Upper lobe of right lung (tissue), 1 donor: ENCODE measurements around the gene RPS25. TPM values are rescaled to one million over a fixed set of nuclear protein-coding genes. Genes with fewer than 3 reads are reported as not detected.

ENCODE experiments used
- ATAC-seq: fragments of 200-7000 bp; cut with Tn5 transposase; one replicate; pipeline ENCODE4 v1.9.1; 2020; ENCODE audit warnings: mild to moderate bottlenecking, moderate library complexity
- DNase-seq: peaks from one replicate; pipeline ENCODE4 v3.0.0-alpha.2; 2020
- H3K27ac ChIP-seq: fragments of 200-600 bp; one replicate; pipeline ENCODE4 v1.8.0; 2022
- H3K27me3 ChIP-seq: fragments of 200-600 bp; one replicate; pipeline ENCODE4 v1.8.0; 2022; ENCODE audit warnings: mild to moderate bottlenecking
- H3K36me3 ChIP-seq: fragments of 200-600 bp; one replicate; pipeline ENCODE4 v1.8.0; 2022
- H3K4me1 ChIP-seq: fragments of 200-600 bp; one replicate; pipeline ENCODE4 v1.8.0; 2022
- H3K4me3 ChIP-seq: fragments of 200-600 bp; one replicate; pipeline ENCODE4 v1.8.0; 2022; ENCODE audit warnings: mild to moderate bottlenecking
- H3K9me3 ChIP-seq: fragments of 200-600 bp; one replicate; pipeline ENCODE4 v1.8.0; 2022
- intact Hi-C: fragments of 100-400 bp; cut with DNase I; formaldehyde crosslinking; loops from one replicate; pipeline ENCODE4 v1.11.0; 2022
- total RNA-seq: library from RNA; stranded (reverse); fragmentation: NEBNext Ultra II Directional; extraction: Animal tissue kit (Norgen Biotek cat#: 25700); gene quantifications from one replicate; pipeline ENCODE4 v1.2.1, GENCODE V29; 2021
- TF ChIP-seq, protein P1 (sequence below): fragments of 200-600 bp; IDR thresholded peaks from one replicate; pipeline ENCODE4 v1.8.0; 2022; ENCODE audit warnings: antibody characterized with exemption
- donor health status: DM: no; HTN: yes; CAD: no; lungs with severe emphysema.

Gene RPS25
- total RNA-seq, 1 donor from 2014 or later = 850 TPM

DNA sequence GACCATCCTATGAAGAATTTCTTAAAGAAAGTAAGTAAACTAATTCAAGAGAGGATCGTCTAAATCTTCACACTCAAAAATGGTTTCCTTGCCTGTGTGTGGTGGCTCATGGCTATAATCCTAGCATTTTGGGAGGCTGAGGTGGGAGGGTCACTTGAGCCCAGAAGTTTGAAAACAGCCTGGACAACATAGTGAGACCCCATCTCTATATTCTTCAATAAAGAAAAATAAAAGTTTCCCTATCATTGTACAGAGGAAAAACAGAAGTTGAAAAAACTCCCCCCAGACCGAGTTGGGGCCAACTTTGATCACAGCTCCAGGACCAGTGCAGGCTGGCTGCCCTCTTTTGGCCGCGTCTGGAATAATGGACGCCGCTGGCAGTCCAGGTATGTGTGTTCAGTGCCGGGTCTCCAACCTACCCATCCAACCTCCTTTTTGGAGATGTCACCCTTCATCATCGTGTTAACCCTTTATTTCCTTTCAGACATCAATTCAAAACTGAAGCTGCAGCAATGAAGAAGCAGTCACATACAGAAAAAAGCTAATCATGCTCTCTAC, 3.0 kb downstream of the RPS25 start:
- H3K4me3 ChIP-seq = no peak overlapping the region
- intact Hi-C loops = no loop called here
- H3K4me1 ChIP-seq = peaks cover 25% of the 10 kb centered on the region
- H3K27me3 ChIP-seq = no peaks in the 10 kb centered on the region
- DNase-seq (no peak), ATAC-seq (no peak)
- no peak overlapping the region for H3K27ac ChIP-seq
- TF ChIP-seq, protein P1, sequence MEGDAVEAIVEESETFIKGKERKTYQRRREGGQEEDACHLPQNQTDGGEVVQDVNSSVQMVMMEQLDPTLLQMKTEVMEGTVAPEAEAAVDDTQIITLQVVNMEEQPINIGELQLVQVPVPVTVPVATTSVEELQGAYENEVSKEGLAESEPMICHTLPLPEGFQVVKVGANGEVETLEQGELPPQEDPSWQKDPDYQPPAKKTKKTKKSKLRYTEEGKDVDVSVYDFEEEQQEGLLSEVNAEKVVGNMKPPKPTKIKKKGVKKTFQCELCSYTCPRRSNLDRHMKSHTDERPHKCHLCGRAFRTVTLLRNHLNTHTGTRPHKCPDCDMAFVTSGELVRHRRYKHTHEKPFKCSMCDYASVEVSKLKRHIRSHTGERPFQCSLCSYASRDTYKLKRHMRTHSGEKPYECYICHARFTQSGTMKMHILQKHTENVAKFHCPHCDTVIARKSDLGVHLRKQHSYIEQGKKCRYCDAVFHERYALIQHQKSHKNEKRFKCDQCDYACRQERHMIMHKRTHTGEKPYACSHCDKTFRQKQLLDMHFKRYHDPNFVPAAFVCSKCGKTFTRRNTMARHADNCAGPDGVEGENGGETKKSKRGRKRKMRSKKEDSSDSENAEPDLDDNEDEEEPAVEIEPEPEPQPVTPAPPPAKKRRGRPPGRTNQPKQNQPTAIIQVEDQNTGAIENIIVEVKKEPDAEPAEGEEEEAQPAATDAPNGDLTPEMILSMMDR = no peak
- peaks cover 68% of the 10 kb centered on the region for H3K36me3 ChIP-seq
- no peaks in the 10 kb centered on the region for H3K9me3 ChIP-seq

DNA sequence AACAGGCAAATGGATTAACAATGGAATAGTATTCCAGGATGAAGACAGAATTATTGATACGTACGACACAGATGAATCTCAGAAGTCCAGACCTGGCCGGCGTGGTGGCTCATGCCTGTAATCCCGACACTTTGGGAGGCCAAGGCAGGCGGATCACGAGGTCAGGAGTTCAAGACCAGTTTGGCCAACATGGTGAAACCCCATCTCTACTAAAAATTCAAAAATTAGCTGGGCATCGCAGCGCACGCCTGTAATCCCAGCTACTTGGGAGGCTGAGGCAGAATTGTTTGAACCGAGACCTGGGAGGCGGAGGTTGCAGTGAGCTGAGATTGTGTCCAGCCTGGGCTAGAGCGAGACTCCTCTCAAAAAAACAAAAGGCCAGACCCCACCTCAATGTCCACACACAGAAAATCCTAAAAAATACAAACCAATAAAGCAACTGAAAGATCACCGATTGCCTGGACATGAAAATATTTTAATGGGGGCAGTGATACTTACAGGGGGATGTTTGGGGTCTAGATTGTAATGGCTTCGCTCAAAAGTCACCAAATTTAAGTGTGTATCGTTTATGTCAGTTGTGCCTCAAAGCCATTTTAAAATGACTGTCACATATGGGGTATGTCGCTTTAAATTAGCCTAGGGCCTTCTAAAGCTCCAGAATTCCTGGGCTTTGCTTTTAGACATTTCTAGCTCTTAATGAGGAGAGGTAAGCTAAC, 3.8 kb downstream of the RPS25 start:
- H3K27me3 ChIP-seq = no peaks in the 10 kb centered on the region
- DNase-seq (no peak), ATAC-seq (no peak)
- H3K4me1 ChIP-seq = peaks cover 17% of the 10 kb centered on the region
- H3K36me3 ChIP-seq = peaks cover 76% of the 10 kb centered on the region
- no peaks in the 10 kb centered on the region for H3K9me3 ChIP-seq
- H3K4me3 ChIP-seq = no peak overlapping the region
- H3K27ac ChIP-seq = no peak overlapping the region
- TF ChIP-seq, protein P1 = no peak
- intact Hi-C loops = no loop called here

DNA sequence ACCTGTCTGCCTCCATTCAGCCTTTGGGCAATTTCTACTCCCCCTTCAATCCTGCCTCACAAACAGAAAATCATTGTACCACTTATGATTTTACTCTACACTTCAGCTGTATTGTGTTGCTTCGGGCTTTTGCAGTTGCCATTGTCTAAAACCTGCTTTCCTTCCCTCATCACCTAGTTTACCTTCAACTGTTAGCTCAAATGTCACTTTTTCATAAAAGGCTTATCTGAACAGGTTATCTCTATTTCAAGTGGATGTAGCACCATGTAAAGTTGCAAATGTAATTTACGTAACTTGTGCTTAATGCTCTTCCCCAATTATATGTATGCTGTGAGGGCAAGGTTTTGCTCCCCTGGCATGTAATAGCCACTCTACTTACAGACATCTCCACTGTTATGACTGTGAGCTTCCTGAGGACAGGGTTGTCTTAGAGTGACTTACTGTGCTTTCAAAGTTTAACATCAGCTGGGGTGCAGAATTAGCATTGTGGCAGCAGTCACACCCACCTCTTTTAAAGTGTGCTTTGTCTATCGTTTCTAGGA, 5.4 kb downstream of the RPS25 start:
- TF ChIP-seq, protein P1 = no peak
- Histone ChIP-seq H3K36me3 (peaks cover 92% of the 10 kb centered on the region), H3K4me1 (peaks cover 17% of the 10 kb centered on the region), H3K4me3 (no peak overlapping the region), H3K27me3 (no peaks in the 10 kb centered on the region), H3K9me3 (no peaks in the 10 kb centered on the region), H3K27ac (no peak overlapping the region)
- ATAC-seq (no peak), DNase-seq (no peak)
- intact Hi-C loops = no loop called here

DNA sequence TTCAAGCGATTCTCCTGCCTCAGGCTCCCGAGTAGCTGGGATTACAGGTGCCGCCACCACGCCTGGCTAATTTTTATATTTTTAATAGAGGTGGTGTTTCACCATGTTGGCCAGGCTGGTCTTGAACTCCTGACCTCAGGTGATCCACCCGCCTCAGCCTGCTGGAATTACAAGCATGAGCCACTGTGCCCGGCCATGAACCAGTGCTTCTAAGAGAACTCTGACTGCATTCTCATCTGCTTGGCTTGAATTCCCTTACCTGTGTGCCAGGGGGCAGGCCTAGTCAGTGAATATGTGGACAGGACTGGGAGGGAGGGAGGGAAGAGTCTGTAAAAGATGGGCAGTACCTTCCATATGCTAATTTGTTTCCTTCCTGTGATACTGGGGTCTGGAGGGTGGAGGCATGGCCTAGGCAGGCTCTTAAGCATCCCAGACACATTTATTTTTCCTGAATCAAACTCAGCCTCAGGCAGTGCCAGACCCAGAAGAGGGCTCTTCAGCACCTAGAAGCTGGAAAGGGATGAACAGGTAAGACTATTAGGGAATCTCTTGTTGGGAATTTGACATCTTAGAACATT, 6.6 kb downstream of the RPS25 start:
- intact Hi-C loops = no loop called here
- DNase-seq (no peak), ATAC-seq (no peak)
- H3K36me3 ChIP-seq = peaks cover 97% of the 10 kb centered on the region
- peaks cover 9% of the 10 kb centered on the region for H3K4me1 ChIP-seq
- no peaks in the 10 kb centered on the region for H3K9me3 ChIP-seq
- no peak overlapping the region for H3K4me3 ChIP-seq
- TF ChIP-seq, protein P1 = no peak
- no peak overlapping the region for H3K27ac ChIP-seq
- H3K27me3 ChIP-seq = no peaks in the 10 kb centered on the region

DNA sequence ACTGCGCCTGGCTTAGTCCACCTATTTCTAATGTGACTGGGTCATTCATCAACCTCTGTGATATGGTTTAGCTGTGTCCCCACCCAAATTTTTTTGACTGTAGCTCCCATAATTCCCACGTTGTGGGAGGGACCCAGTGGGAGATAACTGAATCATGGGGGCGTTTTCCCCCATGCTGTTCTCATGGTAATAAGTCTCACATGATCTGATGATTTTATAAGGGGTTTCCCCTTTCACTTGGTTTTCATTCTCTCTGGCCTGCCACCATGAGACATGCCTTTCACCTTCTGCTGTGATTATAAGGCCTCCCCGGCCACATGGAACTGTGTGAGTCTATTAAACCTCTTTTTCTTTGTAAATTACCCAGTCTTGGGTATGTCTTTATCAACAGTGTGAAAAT, 11.5 kb downstream of the RPS25 start:
- H3K9me3 ChIP-seq = no peaks in the 10 kb centered on the region
- DNase-seq (no peak), ATAC-seq (no peak)
- H3K36me3 ChIP-seq = peaks cover 82% of the 10 kb centered on the region
- H3K4me3 ChIP-seq = no peak overlapping the region
- H3K27me3 ChIP-seq = no peaks in the 10 kb centered on the region
- no peak overlapping the region for H3K27ac ChIP-seq
- intact Hi-C loops = no loop called here
- TF ChIP-seq, protein P1 = no peak
- no peaks in the 10 kb centered on the region for H3K4me1 ChIP-seq
